Measurements from ENCODE around the gene SURF1.

GRCh38 chr9:133315997-133316396, 40.3 kb downstream of the SURF1 start:
- TF ChIP-seq POLR2AphosphoS5 (IDR thresholded peaks at IDR 0.05; ENCODE audit: low read depth, low read length) (no peak), POLR2A (IDR thresholded peaks at IDR 0.05; ENCODE audit: low read depth, low read length) (no peak), TAF1 (IDR thresholded peaks at IDR 0.05; ENCODE audit: borderline replicate concordance, low read depth, low read length) (no peak)
